HepG2 (cell line): Measurements from ENCODE around the gene SLCO1C1. TPM values are rescaled to one million over a fixed set of nuclear protein-coding genes. Genes with fewer than 3 reads are reported as not detected.

ENCODE experiments used
- ATAC-seq: fragments of 200-7000 bp; cut with Tn5 transposase; 3 replicates; pipeline ENCODE4 v1.9.1; 2020; ENCODE audit warnings: mild to moderate bottlenecking, moderate library complexity
- BruUV-seq: library from RNA; stranded (reverse); fragments of 400-500 nt; replicated peaks from 2 replicates; lab custom pipeline; 2021; lab: Mats Ljungman, UMichigan
- CTCF ChIA-PET: fragments of 300-600 bp; formaldehyde crosslinking; extraction: SDS; loops from one replicate; lab custom pipeline; 2021; ENCODE audit warnings: low total read pairs, inconsistent platforms, low intra/inter-chr PET ratio; lab: Yijun Ruan, JAX
- POLR2A ChIA-PET: fragments of 350-600 bp; sonication (Branson Sonifier 250); formaldehyde crosslinking; loops from one replicate; lab custom pipeline; 2020; ENCODE audit warnings: antibody characterized with exemption, inconsistent platforms; lab: Yijun Ruan, JAX
- DNase-seq: peaks from one replicate; pipeline ENCODE4 v3.0.0-alpha.2; 2015; ENCODE audit warnings: low spot score
- FAIRE-seq: peaks from 3 replicates; lab custom pipeline; 2011; peaks lifted over from hg19 to GRCh38; lab: Jason Lieb, UNC
- H2AFZ ChIP-seq: one replicate; pipeline ENCODE4 v1.6.1; 2011; ENCODE audit warnings: low read length, inconsistent platforms
- H3K27ac ChIP-seq: fragments of 300-600 bp; 3 replicates; pipeline ENCODE4 v1.8.0; 2011; ENCODE audit warnings: mixed run types, mild to moderate bottlenecking, mixed read lengths, low read length, inconsistent platforms; ENCODE audit not compliant: insufficient read depth; ENCODE audit errors: extremely low read length
- H3K27me3 ChIP-seq, 2 experiments: fragments of 200-600 bp in 1 of 2; 2 replicates in 1 of 2; 3 replicates in 1 of 2; pipeline versions ENCODE4 v1.6.0 to v1.8.0; 2011; ENCODE audit warnings: low read length in 2 of 2, mild to moderate bottlenecking in 2 of 2, moderate library complexity in 2 of 2, inconsistent platforms in 1 of 2; ENCODE audit not compliant: insufficient read depth in 2 of 2, control insufficient read depth in 1 of 2
- H3K36me3 ChIP-seq, 2 experiments: fragments of 200-600 bp in 1 of 2; replicated peaks in 1 of 2; 2 replicates in 1 of 2; 3 replicates in 1 of 2; pipeline versions ENCODE4 v1.5.1 to v1.8.0; 2011; ENCODE audit warnings: low read length in 2 of 2, inconsistent platforms in 1 of 2; ENCODE audit not compliant: insufficient read depth in 2 of 2, control insufficient read depth in 1 of 2
- H3K4me1 ChIP-seq: 2 replicates; pipeline ENCODE4 v1.5.1; 2012; ENCODE audit warnings: low read length, inconsistent platforms; ENCODE audit not compliant: insufficient read depth
- H3K4me2 ChIP-seq: 2 replicates; pipeline ENCODE4 v1.6.0; 2011; ENCODE audit warnings: low read depth, low read length, inconsistent platforms
- H3K4me3 ChIP-seq, 3 experiments: fragments of 200-600 bp in 1 of 3; sonication (generic), shearing (Covaris generic) in 1 of 3; replicated peaks in 1 of 3; 2 replicates each; pipeline ENCODE4 v1.5.1; 2011 to 2016; ENCODE audit warnings: low read length in 3 of 3, inconsistent platforms in 2 of 3, low read depth in 2 of 3, mild to moderate bottlenecking in 2 of 3, control low read depth in 1 of 3, mixed read lengths in 1 of 3; ENCODE audit not compliant: insufficient read depth in 1 of 3
- H3K79me2 ChIP-seq: one replicate; pipeline ENCODE4 v1.6.1; 2011; ENCODE audit warnings: low read length, inconsistent platforms; ENCODE audit not compliant: insufficient read depth
- H3K9ac ChIP-seq: 2 replicates; pipeline ENCODE4 v1.6.0; 2011; ENCODE audit warnings: mild to moderate bottlenecking, low read depth, low read length, inconsistent platforms; ENCODE audit not compliant: insufficient read depth
- H3K9me3 ChIP-seq: 2 replicates; pipeline ENCODE4 v1.5.1; 2012; ENCODE audit warnings: mild to moderate bottlenecking, low read length
- H4K20me1 ChIP-seq: 2 replicates; pipeline ENCODE4 v1.6.0; 2011; ENCODE audit warnings: inconsistent platforms, mild to moderate bottlenecking, low read length, moderate library complexity; ENCODE audit not compliant: insufficient read depth
- CAMTA2 ChIP-seq: sonication (generic); formaldehyde crosslinking; IDR thresholded peaks from 2 replicates; pipeline ENCODE4 v1.4.0; 2020; ENCODE audit warnings: mild to moderate bottlenecking, missing genetic modification reagents, borderline replicate concordance
- DZIP1 ChIP-seq: sonication (generic); formaldehyde crosslinking; IDR thresholded peaks from 2 replicates; pipeline ENCODE4 v1.5.0; 2020; ENCODE audit warnings: mild to moderate bottlenecking, missing genetic modification reagents
- ETV6 ChIP-seq: sonication (generic); formaldehyde crosslinking; conservative IDR thresholded peaks from 2 replicates; pipeline ENCODE4 v1.4.0; 2020; ENCODE audit warnings: missing genetic modification reagents
- HCFC1 ChIP-seq: fragments of 150-350 bp; IDR thresholded peaks from 2 replicates; pipeline ENCODE4 v1.6.1; 2014; ENCODE audit warnings: low read depth, low read length
- HOXA9 ChIP-seq: sonication (generic); formaldehyde crosslinking; IDR thresholded peaks from 2 replicates; pipeline ENCODE4 v1.8.1; 2022; ENCODE audit warnings: missing genetic modification reagents, mild to moderate bottlenecking, moderate library complexity, borderline replicate concordance
- PAXIP1 ChIP-seq: sonication (generic); formaldehyde crosslinking; conservative IDR thresholded peaks from 2 replicates; pipeline ENCODE4 v1.4.0; 2020; ENCODE audit warnings: mild to moderate bottlenecking, missing genetic modification reagents, moderate library complexity
- POLR2A ChIP-seq, 2 experiments: IDR thresholded peaks; 2 replicates each; pipeline ENCODE4 v1.6.1; 2011; ENCODE audit warnings: low read depth in 2 of 2, low read length in 2 of 2, mild to moderate bottlenecking in 1 of 2, moderate library complexity in 1 of 2; ENCODE audit not compliant: insufficient read depth in 1 of 2
- SCMH1 ChIP-seq: sonication (generic); formaldehyde crosslinking; IDR thresholded peaks from 2 replicates; pipeline ENCODE4 v1.9.0; 2021; ENCODE audit warnings: missing genetic modification reagents, mild to moderate bottlenecking, borderline replicate concordance
- STAT5B ChIP-seq: sonication (generic); formaldehyde crosslinking; IDR thresholded peaks from 2 replicates; pipeline ENCODE4 v1.4.0; 2020; ENCODE audit warnings: missing genetic modification reagents
- ZNF44 ChIP-seq: sonication (generic); formaldehyde crosslinking; IDR thresholded peaks from 2 replicates; pipeline ENCODE4 v1.5.1; 2020; ENCODE audit warnings: mild to moderate bottlenecking, missing genetic modification reagents
- whole genome bisulfite sequencing: methylation state at CpG from one replicate; pipeline ENCODE4 v1.1.6; 2017; ENCODE audit warnings: low lambda C conversion rate; 5-methylcytosine and 5-hydroxymethylcytosine counted together
- in situ Hi-C: cut with HindIII; loops from 2 replicates; pipeline ENCODE4 v1.10.0; 2017; ENCODE audit warnings: low pct_unique_long_range_greater_than_20kb; ENCODE audit not compliant: extremely low pct_ligation_motif_present
- intact Hi-C: fragments of 100-400 bp; cut with micrococcal nuclease; formaldehyde crosslinking; loops from one replicate; pipeline ENCODE4 v1.10.0; 2022; ENCODE audit not compliant: unreplicated experiment
- polyA plus RNA-seq, 8 experiments: library from polyadenylated mRNA; depleted of rRNA in 3 of 8; stranded (reverse) in 7 of 8; unstranded in 1 of 8; fragments of >200 nt; fragmentation: Illumina TruSeq in 4 of 8; extraction: Trizol in 4 of 8; gene quantifications; 2 replicates each; pipeline versions ENCODE4 v1.2.1 to v1.2.3, GENCODE V29; 2011 to 2016; ENCODE audit warnings: low read depth in 4 of 8, missing spikeins in 1 of 8, mixed read lengths in 1 of 8; ENCODE audit not compliant: insufficient read depth in 1 of 8
- total RNA-seq, 5 experiments: library from RNA; depleted of rRNA; stranded (reverse); fragments of >200 nt; fragmentation: Illumina TruSeq; extraction: Trizol; gene quantifications; 2 replicates each; pipeline ENCODE4 v1.2.3, GENCODE V29; 2016; ENCODE audit warnings: low read depth in 1 of 5

The SLCO1C1 gene
- total and polyA plus RNA-seq, 2 of the 13 experiments (the other 11 are each of a cell fraction or from before 2014, with no cell fraction given), result not detected

GRCh38 chr12:20722142-20722541, 27.0 kb downstream of the SLCO1C1 start:
- ATAC-seq, result no peak
- Histone ChIP-seq H3K27ac (no peak overlapping the region), H3K4me2 (no peak overlapping the region), H3K27me3 (no peaks in the 10 kb centered on the region), H2AFZ (no peak overlapping the region), H3K36me3 (no peaks in the 10 kb centered on the region), H3K4me3 (no peak overlapping the region), H3K79me2 (no peaks in the 10 kb centered on the region), H4K20me1 (no peaks in the 10 kb centered on the region), H3K4me1 (no peaks in the 10 kb centered on the region), H3K9ac (no peak overlapping the region), H3K9me3 (no peaks in the 10 kb centered on the region)
- in situ Hi-C loops, result no loop called here
- CTCF ChIA-PET, result no interaction called here
- TF ChIP-seq STAT5B (CRISPR knock-in tag) (no peak), CAMTA2 (CRISPR knock-in tag) (no peak)
- no peak for FAIRE-seq
- POLR2A ChIA-PET, result no interaction called here
- intact Hi-C loops, result no loop called here
- no peak for DNase-seq
- WGBS, result 0% methylated on average over 1 of the region's 1 CpG
- no TSS peak for BruUV-seq

GRCh38 chr12:20731274-20731673, 36.1 kb downstream of the SLCO1C1 start:
- Histone ChIP-seq H3K4me1 (no peaks in the 10 kb centered on the region), H3K9ac (no peak overlapping the region), H3K4me2 (no peak overlapping the region), H3K9me3 (no peaks in the 10 kb centered on the region), H2AFZ (no peak overlapping the region), H3K4me3 (no peak overlapping the region), H3K27me3 (no peaks in the 10 kb centered on the region), H3K79me2 (no peaks in the 10 kb centered on the region), H3K27ac (no peak overlapping the region), H3K36me3 (no peaks in the 10 kb centered on the region), H4K20me1 (no peaks in the 10 kb centered on the region)
- in situ Hi-C loops (no loop called here), intact Hi-C loops (no loop called here)
- DNase-seq (no peak), FAIRE-seq (no peak), ATAC-seq (no peak)
- WGBS, result 0% methylated on average over 1 of the region's 1 CpG
- ChIA-PET CTCF (no interaction called here), POLR2A (no interaction called here)
- TF ChIP-seq SCMH1, result no peak
- no peak for TF ChIP-seq ZNF44 (CRISPR knock-in tag)
- no peak for TF ChIP-seq HCFC1
- no peak for TF ChIP-seq POLR2A (IDR thresholded peaks at IDR 0.05; ENCODE audit: insufficient read depth in 1 of 2, low read depth in 2 of 2, low read length in 2 of 2)
- no peak for TF ChIP-seq PAXIP1
- no peak for TF ChIP-seq HOXA9 (CRISPR knock-in tag)
- TF ChIP-seq DZIP1 (CRISPR knock-in tag), result no peak
- no peak for TF ChIP-seq ETV6 (CRISPR knock-in tag)
- BruUV-seq, result no TSS peak
